ENCODE measurements around the gene OR4F29. TPM values are rescaled to one million over a fixed set of nuclear protein-coding genes. Genes with fewer than 3 reads are reported as not detected.
"Not testable (repeated sequence)": the region's sequence is repeated elsewhere in the genome, so short reads cannot be mapped to it uniquely, and the experiment has no call there.

The OR4F29 gene
- total RNA-seq = not detected

GRCh38 chr1:451578-451977 is at the start of gene OR4F29:
TSS of gene OR4F29 (minus strand) at chr1:451678. CDS start at chr1:451678, 0 bp downstream.
- intact Hi-C loops (cut with DNase I) = not testable (repeated sequence)

More at GRCh38 chr1:451578-451977, at the start of gene OR4F29:
- DNase-seq; H3K36me3 ChIP-seq; H3K9ac ChIP-seq (ENCODE audit: low read depth in 2 of 2, low read length in 2 of 2); H3K27me3 ChIP-seq; H3K9me3 ChIP-seq; H3K27ac ChIP-seq; H3K4me1 ChIP-seq; H3K4me3 ChIP-seq: not testable (repeated sequence)

Other genes starting within 250 kb of the OR4F29 start
- not detected for gene OR4F16, start 235.0 kb upstream of the OR4F29 start, total RNA-seq